Measurements from ENCODE around the gene INHBE. TPM values are rescaled to one million over a fixed set of nuclear protein-coding genes. Genes with fewer than 3 reads are reported as not detected.

The INHBE gene
- total RNA-seq, 1 experiment from 2014 or later, result 0.59 TPM

DNA sequence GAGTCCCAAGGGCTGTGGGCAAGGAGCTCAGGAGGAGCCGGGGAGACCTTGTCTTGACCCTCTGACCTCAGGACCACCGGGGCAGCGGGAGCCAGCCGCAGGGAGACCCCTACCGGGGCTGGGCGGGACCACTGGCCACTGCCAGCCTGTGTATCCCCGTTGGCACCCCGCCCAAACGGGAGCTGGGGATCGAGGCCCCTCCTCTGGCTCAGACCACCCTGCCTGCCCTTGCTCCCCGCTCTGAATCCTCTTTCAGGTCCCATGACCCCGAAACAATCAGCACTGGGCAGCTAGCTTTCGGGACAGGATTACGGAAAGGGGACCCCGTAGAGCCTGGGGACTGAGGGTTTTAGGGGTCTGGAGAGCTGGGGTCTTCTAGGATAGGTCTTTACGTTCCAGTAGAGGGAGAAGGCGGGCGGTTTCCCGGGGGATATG, 5.8 kb downstream of the INHBE start:
- Histone ChIP-seq H3K36me3 (ENCODE audit: control insufficient read depth, insufficient read depth, low read length) (no peaks in the 10 kb centered on the region), H3K4me1 (ENCODE audit: control insufficient read depth, insufficient read depth, low read length) (peaks cover 15% of the 10 kb centered on the region), H3K4me3 (ENCODE audit: low read depth in 2 of 2, low read length in 2 of 2) (peak overlapping the region; percentile 63 to 72), H3K27ac (ENCODE audit: low read length) (peak overlapping the region; percentile 71), H3K9me3 (ENCODE audit: control insufficient read depth, insufficient read depth, low read depth, low read length) (no peaks in the 10 kb centered on the region), H3K27me3 (ENCODE audit: control insufficient read depth, insufficient read depth, low read length) (no peaks in the 10 kb centered on the region)
- no TSS peak for BruUV-seq (replicated peaks)
- CTCF ChIA-PET, result no interaction called here
- in situ Hi-C loops (cut with HindIII; ENCODE audit: low pct_unique_long_range_greater_than_20kb, low sequenced_read_pairs) (no loop called here), intact Hi-C loops (cut with micrococcal nuclease; ENCODE audit: unreplicated experiment) (no loop called here)
- TF ChIP-seq TCF7L2 (IDR thresholded peaks at IDR 0.05; ENCODE audit: low read depth, low read length), result no peak
- TF ChIP-seq SIN3A (IDR thresholded peaks at IDR 0.05; ENCODE audit: borderline replicate concordance, insufficient read depth, low read depth, low read length), result no peak
- TF ChIP-seq POLR2AphosphoS5 (IDR thresholded peaks at IDR 0.05; ENCODE audit: low read depth, low read length), result no peak
- TF ChIP-seq, protein P1, sequence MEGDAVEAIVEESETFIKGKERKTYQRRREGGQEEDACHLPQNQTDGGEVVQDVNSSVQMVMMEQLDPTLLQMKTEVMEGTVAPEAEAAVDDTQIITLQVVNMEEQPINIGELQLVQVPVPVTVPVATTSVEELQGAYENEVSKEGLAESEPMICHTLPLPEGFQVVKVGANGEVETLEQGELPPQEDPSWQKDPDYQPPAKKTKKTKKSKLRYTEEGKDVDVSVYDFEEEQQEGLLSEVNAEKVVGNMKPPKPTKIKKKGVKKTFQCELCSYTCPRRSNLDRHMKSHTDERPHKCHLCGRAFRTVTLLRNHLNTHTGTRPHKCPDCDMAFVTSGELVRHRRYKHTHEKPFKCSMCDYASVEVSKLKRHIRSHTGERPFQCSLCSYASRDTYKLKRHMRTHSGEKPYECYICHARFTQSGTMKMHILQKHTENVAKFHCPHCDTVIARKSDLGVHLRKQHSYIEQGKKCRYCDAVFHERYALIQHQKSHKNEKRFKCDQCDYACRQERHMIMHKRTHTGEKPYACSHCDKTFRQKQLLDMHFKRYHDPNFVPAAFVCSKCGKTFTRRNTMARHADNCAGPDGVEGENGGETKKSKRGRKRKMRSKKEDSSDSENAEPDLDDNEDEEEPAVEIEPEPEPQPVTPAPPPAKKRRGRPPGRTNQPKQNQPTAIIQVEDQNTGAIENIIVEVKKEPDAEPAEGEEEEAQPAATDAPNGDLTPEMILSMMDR (IDR thresholded peaks at IDR 0.05), result no peak
- TF ChIP-seq, protein P2, sequence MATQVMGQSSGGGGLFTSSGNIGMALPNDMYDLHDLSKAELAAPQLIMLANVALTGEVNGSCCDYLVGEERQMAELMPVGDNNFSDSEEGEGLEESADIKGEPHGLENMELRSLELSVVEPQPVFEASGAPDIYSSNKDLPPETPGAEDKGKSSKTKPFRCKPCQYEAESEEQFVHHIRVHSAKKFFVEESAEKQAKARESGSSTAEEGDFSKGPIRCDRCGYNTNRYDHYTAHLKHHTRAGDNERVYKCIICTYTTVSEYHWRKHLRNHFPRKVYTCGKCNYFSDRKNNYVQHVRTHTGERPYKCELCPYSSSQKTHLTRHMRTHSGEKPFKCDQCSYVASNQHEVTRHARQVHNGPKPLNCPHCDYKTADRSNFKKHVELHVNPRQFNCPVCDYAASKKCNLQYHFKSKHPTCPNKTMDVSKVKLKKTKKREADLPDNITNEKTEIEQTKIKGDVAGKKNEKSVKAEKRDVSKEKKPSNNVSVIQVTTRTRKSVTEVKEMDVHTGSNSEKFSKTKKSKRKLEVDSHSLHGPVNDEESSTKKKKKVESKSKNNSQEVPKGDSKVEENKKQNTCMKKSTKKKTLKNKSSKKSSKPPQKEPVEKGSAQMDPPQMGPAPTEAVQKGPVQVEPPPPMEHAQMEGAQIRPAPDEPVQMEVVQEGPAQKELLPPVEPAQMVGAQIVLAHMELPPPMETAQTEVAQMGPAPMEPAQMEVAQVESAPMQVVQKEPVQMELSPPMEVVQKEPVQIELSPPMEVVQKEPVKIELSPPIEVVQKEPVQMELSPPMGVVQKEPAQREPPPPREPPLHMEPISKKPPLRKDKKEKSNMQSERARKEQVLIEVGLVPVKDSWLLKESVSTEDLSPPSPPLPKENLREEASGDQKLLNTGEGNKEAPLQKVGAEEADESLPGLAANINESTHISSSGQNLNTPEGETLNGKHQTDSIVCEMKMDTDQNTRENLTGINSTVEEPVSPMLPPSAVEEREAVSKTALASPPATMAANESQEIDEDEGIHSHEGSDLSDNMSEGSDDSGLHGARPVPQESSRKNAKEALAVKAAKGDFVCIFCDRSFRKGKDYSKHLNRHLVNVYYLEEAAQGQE (IDR thresholded peaks at IDR 0.05; ENCODE audit: insufficient read depth in 1 of 2, low read depth in 2 of 2, low read length in 1 of 2), result no peak
- no peak for ATAC-seq
- DNase-seq (ENCODE audit: low read depth, low spot score), result no peak
- POLR2A ChIA-PET, result interaction anchor here (0.6 kb wide), 1 partner anchor 137 kb away, joined by 4 read pairs; no protein-coding TSS in a partner anchor

DNA sequence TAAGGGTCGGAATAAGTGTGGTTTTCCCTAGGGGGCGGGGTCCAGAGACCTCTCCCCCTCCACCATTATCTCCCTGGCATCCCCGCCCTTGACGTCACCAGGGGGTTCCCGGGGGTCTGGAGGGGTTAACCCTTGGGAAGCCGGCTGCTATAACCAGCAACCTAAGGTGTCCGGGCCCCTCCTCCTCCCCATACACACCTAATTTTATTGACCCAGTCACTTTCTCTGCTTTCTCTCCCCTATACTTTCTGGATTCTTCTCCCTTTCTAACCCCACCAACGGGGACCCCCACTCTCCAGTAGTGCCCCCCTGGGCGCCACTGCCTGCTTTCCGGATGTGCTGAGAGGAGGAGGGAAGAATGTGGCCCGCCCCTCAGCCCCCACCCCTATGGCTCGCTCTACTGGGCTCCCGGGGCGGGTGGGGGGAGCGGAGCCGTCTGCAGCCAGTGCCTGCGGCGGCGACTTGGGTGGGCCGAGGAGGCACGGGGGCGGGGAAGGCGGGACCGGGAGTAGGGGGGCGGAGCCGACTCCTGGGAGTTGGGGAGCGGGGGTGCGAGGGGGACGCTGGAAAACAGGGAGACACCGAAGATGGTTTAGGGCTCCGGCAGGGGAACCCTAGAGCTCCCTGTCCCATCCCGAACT, 6.3 kb downstream of the INHBE start:
- ChIA-PET POLR2A (interaction anchor here (0.6 kb wide), 2 partner anchors 136 to 763 kb away, joined by 4 to 7 read pairs; no protein-coding TSS in a partner anchor), CTCF (no interaction called here)
- no peaks in the 10 kb centered on the region for H3K27me3 ChIP-seq (ENCODE audit: control insufficient read depth, insufficient read depth, low read length)
- no peak for DNase-seq (ENCODE audit: low read depth, low spot score)
- peak overlapping the region; percentile 63 to 72 for H3K4me3 ChIP-seq (ENCODE audit: low read depth in 2 of 2, low read length in 2 of 2)
- no peak for TF ChIP-seq TCF7L2 (IDR thresholded peaks at IDR 0.05; ENCODE audit: low read depth, low read length)
- TF ChIP-seq, protein P2 (IDR thresholded peaks at IDR 0.05; ENCODE audit: insufficient read depth in 1 of 2, low read depth in 2 of 2, low read length in 1 of 2), result no peak
- no peak for TF ChIP-seq POLR2AphosphoS5 (IDR thresholded peaks at IDR 0.05; ENCODE audit: low read depth, low read length)
- TF ChIP-seq SIN3A (IDR thresholded peaks at IDR 0.05; ENCODE audit: borderline replicate concordance, insufficient read depth, low read depth, low read length), result no peak
- TF ChIP-seq, protein P1 (IDR thresholded peaks at IDR 0.05), result no peak
- ATAC-seq, result peak; percentile 62
- intact Hi-C loops (cut with micrococcal nuclease; ENCODE audit: unreplicated experiment), result no loop called here
- H3K4me1 ChIP-seq (ENCODE audit: control insufficient read depth, insufficient read depth, low read length), result peaks cover 15% of the 10 kb centered on the region
- peak overlapping the region; percentile 85 for H3K27ac ChIP-seq (ENCODE audit: low read length)
- no peaks in the 10 kb centered on the region for H3K36me3 ChIP-seq (ENCODE audit: control insufficient read depth, insufficient read depth, low read length)
- in situ Hi-C loops (cut with HindIII; ENCODE audit: low pct_unique_long_range_greater_than_20kb, low sequenced_read_pairs), result no loop called here
- H3K9me3 ChIP-seq (ENCODE audit: control insufficient read depth, insufficient read depth, low read depth, low read length), result no peaks in the 10 kb centered on the region
- no TSS peak for BruUV-seq (replicated peaks)

Measured in Panc1 (cell line).